K562 (cell line): ENCODE data around the gene CDC20. TPM values are rescaled to one million over a fixed set of nuclear protein-coding genes. Genes with fewer than 3 reads are reported as not detected.

Experiments
- ATF4 ChIP-seq: fragments of 450-650 bp; formaldehyde crosslinking; IDR thresholded peaks from 2 replicates; pipeline ENCODE4 v1.4.0; 2022; ENCODE audit warnings: mild to moderate bottlenecking, moderate library complexity
- CBFA2T2 ChIP-seq: fragments of 450-650 bp; conservative IDR thresholded peaks from 2 replicates; pipeline ENCODE4 v1.6.1; 2017; ENCODE audit warnings: mild to moderate bottlenecking
- CBX1 ChIP-seq: sonication (generic); IDR thresholded peaks from 2 replicates; pipeline ENCODE4 v1.6.1; 2016; ENCODE audit warnings: antibody characterized with exemption, low read depth, mild to moderate bottlenecking
- DIDO1 ChIP-seq: fragments of 450-650 bp; IDR thresholded peaks from 2 replicates; pipeline ENCODE4 v1.6.1; 2016; ENCODE audit warnings: low read depth, missing biosample characterization, missing genetic modification characterization
- FOXK2 ChIP-seq, 2 experiments: fragments of 450-650 bp; IDR thresholded peaks in 1 of 2; conservative IDR thresholded peaks in 1 of 2; 2 replicates each; pipeline ENCODE4 v1.6.1; 2016; ENCODE audit warnings: low read depth in 2 of 2, mild to moderate bottlenecking in 1 of 2
- FOXM1 ChIP-seq, 2 experiments: fragments of 450-650 bp in 1 of 2; sonication (generic) in 1 of 2; formaldehyde crosslinking in 1 of 2; IDR thresholded peaks; 2 replicates each; pipeline versions ENCODE4 v1.6.1 to v1.9.0; 2017 to 2022; ENCODE audit warnings: low read depth in 2 of 2, mild to moderate bottlenecking in 2 of 2, missing genetic modification reagents in 1 of 2, moderate library complexity in 1 of 2
- HCFC1 ChIP-seq: IDR thresholded peaks from 2 replicates; pipeline ENCODE4 v1.6.1; 2012; ENCODE audit warnings: low read depth, low read length, improper control_type of control experiment
- KDM2B ChIP-seq: fragments of 250-450 bp; sonication (Bioruptor Pico); IDR thresholded peaks from 2 replicates; pipeline ENCODE4 v1.8.0; 2021; ENCODE audit warnings: mild to moderate bottlenecking, moderate library complexity
- NFYB ChIP-seq: IDR thresholded peaks from 2 replicates; pipeline ENCODE4 v1.6.1; 2011; ENCODE audit warnings: mild to moderate bottlenecking, moderate library complexity; ENCODE audit not compliant: insufficient read length; ENCODE audit errors: extremely low read depth
- PHB2 ChIP-seq: fragments of 450-650 bp; IDR thresholded peaks from 2 replicates; pipeline ENCODE4 v1.6.1; 2017; ENCODE audit warnings: low read depth
- PML ChIP-seq: IDR thresholded peaks from 2 replicates; pipeline ENCODE4 v1.6.1; 2012; ENCODE audit warnings: low read length, inconsistent platforms
- RBM25 ChIP-seq: fragments of 200-400 bp; formaldehyde crosslinking; IDR thresholded peaks from 2 replicates; pipeline ENCODE4 v1.6.1; 2018; ENCODE audit warnings: low read length, low read depth, moderate library complexity; ENCODE audit not compliant: severe bottlenecking
- SMAD3 ChIP-seq: fragments of 450-650 bp; formaldehyde crosslinking; conservative IDR thresholded peaks from 2 replicates; pipeline ENCODE4 v1.4.0; 2020; ENCODE audit warnings: mild to moderate bottlenecking
- SP1 ChIP-seq: sonication (generic); formaldehyde crosslinking; IDR thresholded peaks from 2 replicates; pipeline ENCODE4 v1.8.1; 2022; ENCODE audit warnings: mild to moderate bottlenecking, missing genetic modification reagents
- SPI1 ChIP-seq: IDR thresholded peaks from 2 replicates; pipeline ENCODE4 v1.6.1; 2011; ENCODE audit warnings: low read depth, low read length, control low read depth, borderline replicate concordance
- TCFL5 ChIP-seq: fragments of 250-450 bp; sonication (Bioruptor Pico); conservative IDR thresholded peaks from 2 replicates; pipeline ENCODE4 v1.6.1; 2021; ENCODE audit warnings: mild to moderate bottlenecking, moderate library complexity, matching md5 sums
- XRCC5 ChIP-seq: fragments of 200-400 bp; formaldehyde crosslinking; IDR thresholded peaks from 2 replicates; pipeline ENCODE4 v1.6.1; 2017; ENCODE audit warnings: low read depth, mild to moderate bottlenecking, low read length
- ZNF12 ChIP-seq: sonication (generic); formaldehyde crosslinking; IDR thresholded peaks from 2 replicates; pipeline ENCODE4 v1.4.0; 2020; ENCODE audit warnings: mild to moderate bottlenecking, missing genetic modification reagents
- ZNF174 ChIP-seq: fragments of 250-450 bp; sonication (Bioruptor Pico); IDR thresholded peaks from 2 replicates; pipeline ENCODE4 v1.4.0; 2020; ENCODE audit warnings: mild to moderate bottlenecking
- ZNF695 ChIP-seq: fragments of 450-650 bp; formaldehyde crosslinking; IDR thresholded peaks from 2 replicates; pipeline ENCODE4 v1.4.0; 2020; ENCODE audit warnings: mild to moderate bottlenecking, moderate library complexity
- ZNF785 ChIP-seq: fragments of 250-450 bp; sonication (Bioruptor Pico); IDR thresholded peaks from 2 replicates; pipeline ENCODE4 v1.4.0; 2020; ENCODE audit warnings: mild to moderate bottlenecking
- polyA plus RNA-seq, 8 experiments: library from polyadenylated mRNA; depleted of rRNA in 4 of 8; stranded (reverse) in 5 of 8; unstranded in 3 of 8; fragments of >200 nt; fragmentation: Nextera tagmentation in 2 of 8; fragmentation: Illumina TruSeq in 1 of 8; extraction: Ambion mirVana in 2 of 8; extraction: Trizol in 1 of 8; gene quantifications; 2 replicates each; pipeline versions ENCODE4 v1.2.1 to v1.2.3, GENCODE V29; 2011 to 2014; ENCODE audit warnings: inconsistent platforms in 1 of 8, missing spikeins in 1 of 8
- total RNA-seq, 7 experiments: library from RNA; depleted of rRNA in 6 of 7; stranded (reverse); fragments of >200 nt in 6 of 7; fragmentation: Illumina TruSeq in 2 of 7; extraction: Trizol in 2 of 7; gene quantifications; 2 replicates each; pipeline versions ENCODE4 v1.2.1 to v1.2.3, GENCODE V29; 2011 to 2021; ENCODE audit warnings: low replicate concordance in 1 of 7
- TF ChIP-seq, protein P1 (sequence below): fragments of 450-650 bp; IDR thresholded peaks from 2 replicates; pipeline ENCODE4 v1.6.1; 2016; ENCODE audit warnings: low read depth, mild to moderate bottlenecking, moderate library complexity
- TF ChIP-seq, protein P2 (sequence below): fragments of 450-650 bp; IDR thresholded peaks from 2 replicates; pipeline ENCODE4 v1.7.1; 2018; ENCODE audit warnings: mild to moderate bottlenecking, low read depth; ENCODE audit not compliant: partially characterized antibody
- TF ChIP-seq, protein P3 (sequence below): conservative IDR thresholded peaks from 2 replicates; pipeline ENCODE4 v1.6.1; 2011; ENCODE audit warnings: low read depth, mild to moderate bottlenecking, low read length; ENCODE audit not compliant: control insufficient read depth

Gene CDC20
- total and polyA plus RNA-seq, 9 of the 15 experiments (the other 6 are each of a cell fraction or from before 2014, with no cell fraction given): 45.2 to 224 (median 121) TPM

- TF ChIP-seq PHB2 (no peak), RBM25 (peak; percentile 42), SMAD3 (no peak), ZNF12 (CRISPR knock-in tag) (peak; percentile 58; the same call in 1 of the 2 replicates), ZNF785 (CRISPR knock-in tag) (no peak), SP1 (CRISPR knock-in tag) (peak; percentile 78), KDM2B (CRISPR knock-in tag) (peak; percentile 92), FOXK2 (conservative IDR thresholded peaks at IDR 0.05 in 1 of 2, IDR thresholded peaks at IDR 0.05 in 1 of 2; ENCODE audit: low read depth in 2 of 2) (peak; percentile 51 to 85; a peak in 2 of 4 replicates), DIDO1 (peak; percentile 20; the same call in 1 of the 2 replicates), ZNF695 (CRISPR knock-in tag) (no peak), FOXM1 (IDR thresholded peaks at IDR 0.05; ENCODE audit: low read depth) (no peak), FOXM1 (CRISPR knock-in tag; IDR thresholded peaks at IDR 0.05; ENCODE audit: low read depth) (no peak), TCFL5 (CRISPR knock-in tag) (no peak), HCFC1 (no peak), XRCC5 (no peak), ZNF174 (CRISPR knock-in tag) (no peak), NFYB (peak; percentile 38), CBFA2T2 (no peak), PML (no peak), ATF4 (CRISPR knock-in tag) (0 out of 2 replicates have a peak, but pooled peaks have one; percentile 62), SPI1 (peak; percentile 98), CBX1 (peak; percentile 78; the same call in 1 of the 2 replicates)
- TF ChIP-seq, protein P1, sequence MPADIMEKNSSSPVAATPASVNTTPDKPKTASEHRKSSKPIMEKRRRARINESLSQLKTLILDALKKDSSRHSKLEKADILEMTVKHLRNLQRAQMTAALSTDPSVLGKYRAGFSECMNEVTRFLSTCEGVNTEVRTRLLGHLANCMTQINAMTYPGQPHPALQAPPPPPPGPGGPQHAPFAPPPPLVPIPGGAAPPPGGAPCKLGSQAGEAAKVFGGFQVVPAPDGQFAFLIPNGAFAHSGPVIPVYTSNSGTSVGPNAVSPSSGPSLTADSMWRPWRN: no peak
- TF ChIP-seq, protein P2, sequence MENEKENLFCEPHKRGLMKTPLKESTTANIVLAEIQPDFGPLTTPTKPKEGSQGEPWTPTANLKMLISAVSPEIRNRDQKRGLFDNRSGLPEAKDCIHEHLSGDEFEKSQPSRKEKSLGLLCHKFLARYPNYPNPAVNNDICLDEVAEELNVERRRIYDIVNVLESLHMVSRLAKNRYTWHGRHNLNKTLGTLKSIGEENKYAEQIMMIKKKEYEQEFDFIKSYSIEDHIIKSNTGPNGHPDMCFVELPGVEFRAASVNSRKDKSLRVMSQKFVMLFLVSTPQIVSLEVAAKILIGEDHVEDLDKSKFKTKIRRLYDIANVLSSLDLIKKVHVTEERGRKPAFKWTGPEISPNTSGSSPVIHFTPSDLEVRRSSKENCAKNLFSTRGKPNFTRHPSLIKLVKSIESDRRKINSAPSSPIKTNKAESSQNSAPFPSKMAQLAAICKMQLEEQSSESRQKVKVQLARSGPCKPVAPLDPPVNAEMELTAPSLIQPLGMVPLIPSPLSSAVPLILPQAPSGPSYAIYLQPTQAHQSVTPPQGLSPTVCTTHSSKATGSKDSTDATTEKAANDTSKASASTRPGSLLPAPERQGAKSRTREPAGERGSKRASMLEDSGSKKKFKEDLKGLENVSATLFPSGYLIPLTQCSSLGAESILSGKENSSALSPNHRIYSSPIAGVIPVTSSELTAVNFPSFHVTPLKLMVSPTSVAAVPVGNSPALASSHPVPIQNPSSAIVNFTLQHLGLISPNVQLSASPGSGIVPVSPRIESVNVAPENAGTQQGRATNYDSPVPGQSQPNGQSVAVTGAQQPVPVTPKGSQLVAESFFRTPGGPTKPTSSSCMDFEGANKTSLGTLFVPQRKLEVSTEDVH: peak; percentile 38
- TF ChIP-seq, protein P3, sequence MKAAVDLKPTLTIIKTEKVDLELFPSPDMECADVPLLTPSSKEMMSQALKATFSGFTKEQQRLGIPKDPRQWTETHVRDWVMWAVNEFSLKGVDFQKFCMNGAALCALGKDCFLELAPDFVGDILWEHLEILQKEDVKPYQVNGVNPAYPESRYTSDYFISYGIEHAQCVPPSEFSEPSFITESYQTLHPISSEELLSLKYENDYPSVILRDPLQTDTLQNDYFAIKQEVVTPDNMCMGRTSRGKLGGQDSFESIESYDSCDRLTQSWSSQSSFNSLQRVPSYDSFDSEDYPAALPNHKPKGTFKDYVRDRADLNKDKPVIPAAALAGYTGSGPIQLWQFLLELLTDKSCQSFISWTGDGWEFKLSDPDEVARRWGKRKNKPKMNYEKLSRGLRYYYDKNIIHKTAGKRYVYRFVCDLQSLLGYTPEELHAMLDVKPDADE: peak; percentile 84; the same call in 1 of the 2 replicates
Measured at GRCh38 chr1:43367904-43368645, 9.3 kb downstream of the CDC20 start, which contains the start of gene ELOVL1 (continued).
